Mesendoderm (in vitro differentiated cells): ENCODE results near the gene ERFE.

Source experiments
- DNase-seq: peaks from one replicate; pipeline ENCODE4 v3.0.0; 2013
- H2AK5ac ChIP-seq: 2 replicates; pipeline ENCODE4 v1.6.1; 2013; ENCODE audit warnings: low read length, inconsistent platforms
- H2BK120ac ChIP-seq: 2 replicates; pipeline ENCODE4 v1.6.1; 2013; ENCODE audit warnings: low read depth, mild to moderate bottlenecking, low read length, moderate library complexity, mixed read lengths
- H2BK15ac ChIP-seq: replicated peaks from 2 replicates; pipeline ENCODE4 v1.6.1; 2013; ENCODE audit warnings: low read depth, mild to moderate bottlenecking, moderate library complexity
- H2BK5ac ChIP-seq: 2 replicates; pipeline ENCODE4 v1.6.1; 2013; ENCODE audit warnings: low read length, inconsistent platforms
- H3K18ac ChIP-seq: 2 replicates; pipeline ENCODE4 v1.6.1; 2013; ENCODE audit warnings: mild to moderate bottlenecking, low read length, mixed read lengths
- H3K23ac ChIP-seq: one replicate; pipeline ENCODE4 v1.6.1; 2013; ENCODE audit warnings: low read length
- H3K27ac ChIP-seq: 2 replicates; pipeline ENCODE4 v1.5.1; 2013; ENCODE audit warnings: low read depth, mild to moderate bottlenecking, inconsistent platforms, low read length, moderate library complexity
- H3K27me3 ChIP-seq: 2 replicates; pipeline ENCODE4 v1.6.1; 2013; ENCODE audit warnings: low read length, control low read depth, mild to moderate bottlenecking, inconsistent platforms; ENCODE audit not compliant: insufficient read depth, poor library complexity
- H3K36me3 ChIP-seq: 2 replicates; pipeline ENCODE4 v1.6.1; 2013; ENCODE audit warnings: low read length, inconsistent platforms; ENCODE audit not compliant: control insufficient read depth, insufficient read depth
- H3K4ac ChIP-seq: one replicate; pipeline ENCODE4 v1.6.1; 2013; ENCODE audit warnings: low read depth, mild to moderate bottlenecking, low read length, moderate library complexity
- H3K4me1 ChIP-seq: 2 replicates; pipeline ENCODE4 v1.6.1; 2013; ENCODE audit warnings: low read depth, low read length, inconsistent platforms; ENCODE audit not compliant: control insufficient read depth
- H3K4me2 ChIP-seq: 2 replicates; pipeline ENCODE4 v1.6.1; 2013; ENCODE audit warnings: low read length
- H3K4me3 ChIP-seq: 2 replicates; pipeline ENCODE4 v1.5.1; 2013; ENCODE audit warnings: mild to moderate bottlenecking, low read length
- H3K56ac ChIP-seq: one replicate; pipeline ENCODE4 v1.6.1; 2013; ENCODE audit warnings: low read length
- H3K79me1 ChIP-seq: 2 replicates; pipeline ENCODE4 v1.6.1; 2013; ENCODE audit warnings: low read length, inconsistent platforms
- H3K79me2 ChIP-seq: 2 replicates; pipeline ENCODE4 v1.6.1; 2013; ENCODE audit warnings: mild to moderate bottlenecking, low read length; ENCODE audit not compliant: control insufficient read depth, insufficient read depth
- H3K9ac ChIP-seq: 2 replicates; pipeline ENCODE4 v1.6.1; 2013; ENCODE audit warnings: low read length, inconsistent platforms
- H4K5ac ChIP-seq: one replicate; pipeline ENCODE4 v1.6.1; 2013; ENCODE audit warnings: low read length
- H4K8ac ChIP-seq: one replicate; pipeline ENCODE4 v1.6.1; 2013; ENCODE audit warnings: low read depth, mild to moderate bottlenecking, control low read depth, low read length, moderate library complexity
- WGBS: extraction: QIAGEN DNeasy Blood & Tissue Kit; methylation state at CpG from one replicate; pipeline ENCODE4 v1.1.7; 2013; ENCODE audit warnings: low lambda C conversion rate, missing lambda C conversion rate; ENCODE audit not compliant: insufficient coverage; ENCODE audit errors: extremely low coverage; 5-methylcytosine and 5-hydroxymethylcytosine counted together

Gene ERFE

GRCh38 chr2:238125127-238125885 is 33.5 kb upstream of the ERFE start:
- Histone ChIP-seq H3K4me3 (no peak overlapping the region), H3K4me2 (no peak overlapping the region), H2BK120ac (no peak overlapping the region), H3K9ac (no peak overlapping the region), H3K23ac (no peak overlapping the region), H3K27me3 (no peaks in the 10 kb centered on the region), H3K79me2 (no peaks in the 10 kb centered on the region), H3K27ac (no peak overlapping the region), H3K56ac (no peak overlapping the region), H4K5ac (no peak overlapping the region), H3K79me1 (no peaks in the 10 kb centered on the region), H2BK15ac (no peak overlapping the region), H3K4me1 (peaks cover 4% of the 10 kb centered on the region), H4K8ac (no peak overlapping the region), H2BK5ac (no peak overlapping the region), H3K4ac (no peak overlapping the region), H3K18ac (no peak overlapping the region), H2AK5ac (no peak overlapping the region), H3K36me3 (no peaks in the 10 kb centered on the region)
- DNase-seq, result no peak
- WGBS, result no CpG with 5 or more reads among the region's 20 CpGs

DNA sequence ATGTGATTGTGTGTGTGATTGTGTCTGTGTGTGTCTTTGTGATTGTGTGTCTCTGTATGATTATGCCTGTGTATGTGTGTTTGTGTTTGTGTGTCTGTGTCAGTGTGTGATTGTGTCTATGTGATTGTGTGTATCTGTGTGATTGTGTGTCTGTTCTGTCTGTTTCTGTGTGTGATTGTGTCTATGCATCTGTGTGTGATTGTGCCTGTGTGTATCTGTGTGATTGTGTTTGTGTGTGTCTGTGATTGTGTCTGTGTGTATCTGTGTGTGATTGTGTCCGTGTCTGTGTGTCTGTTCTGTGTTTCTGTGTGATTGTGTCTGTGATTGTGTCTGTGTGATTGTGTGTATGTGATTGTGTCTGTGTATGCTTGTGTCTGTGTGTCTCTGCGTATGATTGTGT is 32.4 kb upstream of the ERFE start:
- WGBS, result no CpG with 5 or more reads among the region's 2 CpGs
- no peaks in the 10 kb centered on the region for H3K79me2 ChIP-seq
- H3K4me1 ChIP-seq, result peaks cover 4% of the 10 kb centered on the region
- H2BK5ac ChIP-seq, result no peak overlapping the region
- H3K9ac ChIP-seq, result no peak overlapping the region
- no peak overlapping the region for H3K23ac ChIP-seq
- no peak overlapping the region for H4K5ac ChIP-seq
- H3K27ac ChIP-seq, result no peak overlapping the region
- H2AK5ac ChIP-seq, result no peak overlapping the region
- H3K56ac ChIP-seq, result no peak overlapping the region
- H3K4ac ChIP-seq, result no peak overlapping the region
- no peak overlapping the region for H2BK120ac ChIP-seq
- no peak for DNase-seq
- H3K36me3 ChIP-seq, result no peaks in the 10 kb centered on the region
- H3K79me1 ChIP-seq, result no peaks in the 10 kb centered on the region
- H3K18ac ChIP-seq, result no peak overlapping the region
- H3K4me2 ChIP-seq, result no peak overlapping the region
- no peak overlapping the region for H3K4me3 ChIP-seq
- no peak overlapping the region for H2BK15ac ChIP-seq
- H4K8ac ChIP-seq, result no peak overlapping the region
- H3K27me3 ChIP-seq, result no peaks in the 10 kb centered on the region

DNA sequence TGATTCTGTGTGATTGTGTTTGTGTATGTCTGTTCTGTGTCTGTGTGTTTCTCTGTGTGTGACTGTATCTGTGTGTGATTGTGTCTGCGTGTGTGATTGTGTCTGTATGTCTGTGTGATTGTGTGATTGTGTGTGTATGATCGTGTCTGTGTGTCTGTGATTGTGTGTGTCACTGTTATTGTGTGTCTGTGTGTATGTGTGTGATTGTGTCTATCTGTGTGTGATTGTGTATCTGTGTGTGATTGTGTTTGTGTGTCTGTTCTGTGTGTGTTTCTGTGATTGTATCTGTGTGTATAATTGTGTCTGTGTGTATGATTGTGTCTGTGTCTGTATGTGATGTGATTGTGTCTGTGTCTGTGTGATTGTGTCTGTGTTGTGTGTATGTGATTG is 32.0 kb upstream of the ERFE start:
- Histone ChIP-seq H3K56ac (peak overlapping the region; percentile 79), H3K23ac (no peak overlapping the region), H3K4me3 (no peak overlapping the region), H3K79me1 (no peaks in the 10 kb centered on the region), H3K27me3 (no peaks in the 10 kb centered on the region), H3K79me2 (no peaks in the 10 kb centered on the region), H4K5ac (no peak overlapping the region), H3K9ac (peak overlapping the region; percentile 16), H2BK120ac (no peak overlapping the region), H3K36me3 (no peaks in the 10 kb centered on the region), H3K4me1 (peaks cover 4% of the 10 kb centered on the region), H4K8ac (no peak overlapping the region), H2AK5ac (no peak overlapping the region), H2BK5ac (no peak overlapping the region), H2BK15ac (no peak overlapping the region), H3K27ac (no peak overlapping the region), H3K4ac (no peak overlapping the region), H3K18ac (no peak overlapping the region), H3K4me2 (no peak overlapping the region)
- no peak for DNase-seq
- no CpG with 5 or more reads among the region's 2 CpGs for WGBS

DNA sequence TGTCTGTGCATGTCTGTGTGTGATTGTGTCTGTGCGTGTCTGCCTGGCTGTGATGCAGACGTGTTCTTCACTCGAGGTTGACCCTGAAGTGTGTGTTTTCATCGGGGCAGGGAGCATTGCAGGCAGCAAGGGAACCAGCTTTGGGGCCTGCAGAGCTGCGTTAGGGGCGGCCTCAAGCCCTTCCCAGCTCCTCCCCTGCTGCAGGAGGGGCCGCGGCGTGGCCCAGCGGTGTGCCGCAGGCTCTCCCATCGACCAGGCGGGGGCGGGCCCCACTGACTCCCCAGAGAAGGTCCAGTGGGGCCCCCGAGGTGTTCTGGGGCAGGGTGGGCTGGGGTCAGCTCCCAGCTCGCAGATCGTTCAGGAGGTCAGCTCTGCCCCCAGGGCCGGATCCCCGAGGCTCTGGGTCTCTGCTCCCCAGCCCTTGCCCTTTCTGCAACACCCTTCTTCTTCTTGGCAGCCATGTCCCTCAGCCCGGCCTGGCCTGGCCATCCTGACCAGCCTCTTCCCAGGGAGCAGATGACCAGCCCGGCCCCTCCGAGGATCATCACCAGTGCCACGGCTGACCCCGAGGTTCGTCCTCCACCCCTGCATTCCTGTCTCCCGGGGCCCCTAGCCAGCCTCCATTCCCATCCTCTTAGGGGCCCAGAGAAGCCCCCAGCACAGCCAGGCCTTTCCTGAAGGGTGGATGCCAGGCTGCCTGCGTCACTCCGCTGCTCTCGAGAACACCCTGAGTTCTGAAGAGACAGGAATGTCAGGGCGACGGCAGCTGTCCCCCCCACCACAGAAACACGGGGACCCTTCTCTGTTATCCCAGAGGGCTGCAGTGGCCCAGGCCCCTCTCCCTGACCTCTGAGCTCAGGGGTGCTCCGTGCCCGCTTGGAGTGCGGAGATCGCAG is 31.4 kb upstream of the ERFE start:
- H3K56ac ChIP-seq, result peak overlapping the region; percentile 79
- no CpG with 5 or more reads among the region's 36 CpGs for WGBS
- no peak overlapping the region for H2BK120ac ChIP-seq
- H2AK5ac ChIP-seq, result no peak overlapping the region
- no peak overlapping the region for H3K27ac ChIP-seq
- peak overlapping the region; percentile 16 for H3K9ac ChIP-seq
- no peaks in the 10 kb centered on the region for H3K79me2 ChIP-seq
- H4K5ac ChIP-seq, result no peak overlapping the region
- peak; percentile 57 for DNase-seq
- H3K4me1 ChIP-seq, result peaks cover 4% of the 10 kb centered on the region
- H2BK5ac ChIP-seq, result no peak overlapping the region
- no peak overlapping the region for H2BK15ac ChIP-seq
- H3K4me2 ChIP-seq, result no peak overlapping the region
- no peak overlapping the region for H3K23ac ChIP-seq
- H3K4me3 ChIP-seq, result no peak overlapping the region
- H4K8ac ChIP-seq, result no peak overlapping the region
- H3K36me3 ChIP-seq, result no peaks in the 10 kb centered on the region
- H3K27me3 ChIP-seq, result no peaks in the 10 kb centered on the region
- no peak overlapping the region for H3K18ac ChIP-seq
- H3K79me1 ChIP-seq, result no peaks in the 10 kb centered on the region
- no peak overlapping the region for H3K4ac ChIP-seq

- Histone ChIP-seq H2BK5ac (no peak overlapping the region), H3K9ac (no peak overlapping the region), H3K27me3 (no peaks in the 10 kb centered on the region), H3K4me3 (no peak overlapping the region), H2BK120ac (no peak overlapping the region), H2AK5ac (no peak overlapping the region), H3K4me1 (peaks cover 4% of the 10 kb centered on the region), H3K79me1 (no peaks in the 10 kb centered on the region), H3K23ac (no peak overlapping the region), H4K8ac (no peak overlapping the region), H3K79me2 (no peaks in the 10 kb centered on the region), H4K5ac (no peak overlapping the region), H3K4me2 (no peak overlapping the region), H3K27ac (no peak overlapping the region), H3K4ac (no peak overlapping the region), H3K56ac (peak overlapping the region; percentile 15), H3K36me3 (no peaks in the 10 kb centered on the region), H3K18ac (no peak overlapping the region), H2BK15ac (no peak overlapping the region)
- no peak for DNase-seq
- WGBS, result no CpG with 5 or more reads among the region's 22 CpGs
Measured at GRCh38 chr2:238128061-238128440, 30.7 kb upstream of the ERFE start.
